AG04449 (cell line): ENCODE results near the gene EYS.

ENCODE experiments used
- CTCF ChIA-PET: fragments of 350-600 bp; formaldehyde crosslinking; extraction: SDS; loops from one replicate; lab custom pipeline; 2021; ENCODE audit warnings: antibody characterized with exemption; lab: Yijun Ruan, JAX
- POLR2A ChIA-PET: fragments of 400-600, 350-600 bp; formaldehyde crosslinking; extraction: SDS; loops from one replicate; lab custom pipeline; 2020; ENCODE audit warnings: antibody characterized with exemption, inconsistent platforms; lab: Yijun Ruan, JAX
- DNase-seq: peaks from one replicate; pipeline ENCODE4 v3.0.0-alpha.2; 2010; ENCODE audit warnings: low read depth, low spot score
- H3K4me3 ChIP-seq: 2 replicates; pipeline ENCODE4 v1.5.1; 2011; ENCODE audit warnings: low read depth, mild to moderate bottlenecking, control low read depth, low read length
- CTCF ChIP-seq: IDR thresholded peaks from one replicate; pipeline ENCODE4 v1.5.1; 2011; ENCODE audit warnings: mild to moderate bottlenecking, moderate library complexity, low read length, control low read depth, inconsistent platforms; ENCODE audit not compliant: insufficient read depth; ENCODE audit errors: missing control alignments

EYS gene

GRCh38 chr6:64301307-64302236 is 1405.5 kb downstream of the EYS start:
- ChIA-PET CTCF (no interaction called here), POLR2A (no interaction called here)
- TF ChIP-seq CTCF: no peak
- DNase-seq: no peak
- H3K4me3 ChIP-seq: no peak overlapping the region

- ChIA-PET CTCF (interaction anchor here (1.3 kb wide), 1 partner anchor 32 kb away, joined by 3 read pairs; no protein-coding TSS in a partner anchor), POLR2A (no interaction called here)
- DNase-seq: no peak
- no peak overlapping the region for H3K4me3 ChIP-seq
- TF ChIP-seq CTCF: no peak
Observed at GRCh38 chr6:64299176-64299575, 1407.8 kb downstream of the EYS start.

GRCh38 chr6:64294034-64294433 is 1413.0 kb downstream of the EYS start:
- POLR2A ChIA-PET: no interaction called here
- no peak overlapping the region for H3K4me3 ChIP-seq
- TF ChIP-seq CTCF: no peak
- no peak for DNase-seq
- CTCF ChIA-PET: no interaction called here

- DNase-seq: no peak
- CTCF ChIA-PET: no interaction called here
Observed at GRCh38 chr6:64293298-64293697, 1413.7 kb downstream of the EYS start.

GRCh38 chr6:64290867-64291266 is 1416.2 kb downstream of the EYS start:
- no peak overlapping the region for H3K4me3 ChIP-seq
- ChIA-PET CTCF (no interaction called here), POLR2A (no interaction called here)
- no peak for TF ChIP-seq CTCF
- DNase-seq: no peak

More at GRCh38 chr6:64293298-64293697, 1413.7 kb downstream of the EYS start:
- no peak for TF ChIP-seq CTCF
- no peak overlapping the region for H3K4me3 ChIP-seq
- POLR2A ChIA-PET: no interaction called here

- POLR2A ChIA-PET: no interaction called here
- no peak overlapping the region for H3K4me3 ChIP-seq
- CTCF ChIA-PET: no interaction called here
- TF ChIP-seq CTCF: no peak
- DNase-seq: no peak
Observed at GRCh38 chr6:64289931-64290330, 1417.1 kb downstream of the EYS start.
